NT2/D1 (cell line): ENCODE measurements around the gene DOCK2.

Source experiments
- SUZ12 ChIP-seq: IDR thresholded peaks from 2 replicates; pipeline ENCODE4 v1.6.1; 2011; ENCODE audit not compliant: insufficient read length, insufficient read depth; ENCODE audit errors: extremely low read depth
- YY1 ChIP-seq: IDR thresholded peaks from 2 replicates; pipeline ENCODE4 v1.6.1; 2011; ENCODE audit not compliant: insufficient read length, insufficient read depth
- ZNF274 ChIP-seq: IDR thresholded peaks from 2 replicates; pipeline ENCODE4 v1.6.1; 2011; ENCODE audit warnings: mild to moderate bottlenecking, low read depth, low read length

GRCh38 chr5:169765176-169765996 is 128.3 kb downstream of the DOCK2 start:
- TF ChIP-seq SUZ12 (no peak), YY1 (no peak), ZNF274 (no peak)
